HG03139 (cell line): ENCODE data around the gene PCP4L1.

Experiments
- ATAC-seq: cut with Tn5 transposase; IDR thresholded peaks from one replicate; pipeline ENCODE4 v1.9.1; 2021; ENCODE audit not compliant: unreplicated experiment

PCP4L1 gene

DNA sequence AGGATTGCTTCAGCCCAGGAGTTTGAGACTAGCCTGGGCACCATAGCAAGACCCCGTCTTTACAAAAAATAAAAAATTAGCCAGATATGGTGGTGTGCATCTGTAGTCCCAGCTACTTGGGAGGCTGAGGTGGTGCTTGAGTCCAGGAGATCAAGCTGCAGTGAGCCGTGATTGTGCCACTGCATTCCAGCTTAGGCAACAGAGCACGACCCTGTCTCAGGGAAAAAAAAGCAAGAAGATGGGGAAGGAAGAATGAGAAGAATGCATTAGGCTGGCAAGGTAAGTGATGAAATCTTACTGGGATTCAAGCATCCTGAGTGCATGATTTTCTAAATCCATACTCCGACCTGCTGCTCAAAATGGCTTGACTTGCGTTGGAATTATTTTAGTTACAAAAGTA, 6.8 kb downstream of the PCP4L1 start:
- no peak for ATAC-seq

DNA sequence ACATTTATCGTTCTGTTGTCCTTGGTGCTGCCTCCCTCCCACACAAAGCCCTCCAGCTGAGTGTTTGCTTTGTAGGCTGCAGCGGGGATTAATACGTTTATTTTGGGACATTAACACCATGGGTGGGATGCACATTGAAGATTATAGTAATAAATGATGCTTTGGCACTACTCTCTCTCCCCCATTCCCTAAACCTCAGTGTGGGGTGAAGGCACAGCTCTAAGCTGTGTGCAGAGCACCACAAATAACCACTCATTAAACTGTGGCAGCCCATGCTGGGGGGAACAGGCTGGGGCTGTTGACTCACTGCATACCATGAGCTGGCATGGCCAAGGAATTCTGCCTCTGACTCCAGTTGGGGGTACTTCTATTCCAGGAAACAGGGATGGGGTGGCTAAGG, 7.7 kb downstream of the PCP4L1 start:
- no peak for ATAC-seq

GRCh38 chr1:161266836-161267235, 8.3 kb downstream of the PCP4L1 start:
- no peak for ATAC-seq

- ATAC-seq, result no peak
These were observed 8.8 kb downstream of the PCP4L1 start for GRCh38 chr1:161267321-161267720.

GRCh38 chr1:161273402-161273801, 14.9 kb downstream of the PCP4L1 start:
- no peak for ATAC-seq

- ATAC-seq, result no peak
These were observed 16.3 kb downstream of the PCP4L1 start for GRCh38 chr1:161274874-161275273.

DNA sequence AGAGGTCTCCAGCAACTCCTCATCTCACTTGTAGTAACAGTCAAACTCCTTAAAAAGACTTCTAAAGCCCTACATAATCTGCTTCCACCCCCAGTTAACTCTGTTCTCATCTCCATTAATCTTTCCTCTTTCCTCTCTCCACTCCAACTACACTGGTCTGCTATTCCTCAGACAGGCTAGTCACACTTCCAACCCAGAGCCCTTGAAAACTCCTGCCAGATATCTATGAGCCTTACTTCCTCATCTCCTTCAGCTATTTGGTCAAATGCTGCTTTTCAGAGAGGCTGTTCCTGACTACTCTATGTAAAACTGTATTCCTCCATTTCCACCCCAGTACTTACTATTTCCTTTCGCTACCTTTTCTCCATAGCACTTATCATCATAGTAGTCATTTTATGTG, 24.4 kb downstream of the PCP4L1 start:
- ATAC-seq, result no peak

- no peak for ATAC-seq
These were observed 26.6 kb downstream of the PCP4L1 start for GRCh38 chr1:161285113-161285512.

GRCh38 chr1:161285521-161285920, 27.0 kb downstream of the PCP4L1 start:
- ATAC-seq, result no peak

- no peak for ATAC-seq
These were observed 29.0 kb downstream of the PCP4L1 start for GRCh38 chr1:161287482-161288054.

- no peak for ATAC-seq
These were observed 32.2 kb downstream of the PCP4L1 start for GRCh38 chr1:161290779-161291178.

DNA sequence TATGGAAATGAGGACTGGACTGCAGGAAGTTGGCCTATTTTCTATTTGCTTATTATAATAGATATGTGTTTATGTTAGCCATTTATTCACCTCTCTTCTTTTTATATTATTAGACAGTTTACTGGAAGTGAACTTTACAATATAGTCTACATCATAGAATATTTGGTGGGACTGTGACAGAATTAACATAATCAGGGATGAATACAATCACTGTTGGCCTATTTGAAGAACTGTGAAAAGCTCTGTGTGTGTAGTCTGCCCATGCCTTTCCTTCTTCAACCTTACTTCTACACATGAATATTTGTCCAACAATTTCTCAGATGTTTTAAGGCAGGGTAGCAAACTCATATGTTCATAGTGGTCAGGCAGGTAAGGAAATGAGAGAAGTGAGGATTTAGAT, 38.9 kb downstream of the PCP4L1 start:
- no peak for ATAC-seq

DNA sequence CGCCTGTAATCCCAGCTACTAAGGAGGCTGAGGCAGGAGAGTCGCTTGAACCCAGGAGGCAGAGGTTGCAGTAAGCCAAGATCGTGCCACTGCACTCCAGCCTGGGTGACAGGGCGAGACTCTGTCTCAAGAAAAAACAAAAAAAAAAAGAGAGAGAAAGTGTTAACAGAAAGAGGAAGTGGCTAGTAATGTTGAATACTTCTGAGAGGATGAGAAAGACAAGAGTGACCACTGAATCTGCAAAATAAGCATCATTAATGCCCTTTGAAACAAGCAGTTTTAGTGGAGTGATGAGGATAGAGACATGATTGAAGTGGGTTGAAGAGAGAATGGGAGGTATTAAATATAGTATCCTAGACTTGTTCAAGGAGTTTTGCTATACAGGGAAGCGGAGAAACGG, 39.6 kb downstream of the PCP4L1 start:
- ATAC-seq, result no peak

DNA sequence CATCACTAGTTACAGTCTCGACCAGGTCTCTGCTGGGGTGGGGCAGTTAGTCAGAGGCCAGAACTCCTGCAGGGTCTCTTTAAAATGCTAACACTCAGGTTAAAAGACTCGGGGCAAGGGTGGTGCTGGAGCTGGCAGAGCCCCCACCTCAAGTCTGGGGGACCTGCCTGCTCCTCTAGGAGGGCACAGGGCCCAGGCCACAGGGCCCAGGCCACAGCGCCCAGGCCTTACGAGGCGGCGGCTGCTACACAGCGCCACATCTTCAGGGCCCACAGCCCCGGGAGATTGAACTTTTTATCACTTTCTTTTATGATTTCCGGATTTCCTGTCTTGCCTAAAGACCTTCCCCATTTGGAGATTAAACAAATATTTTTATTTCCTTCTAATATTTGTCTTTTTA, 40.8 kb downstream of the PCP4L1 start:
- ATAC-seq, result no peak

GRCh38 chr1:161300478-161300877, 41.9 kb downstream of the PCP4L1 start:
- ATAC-seq, result no peak

DNA sequence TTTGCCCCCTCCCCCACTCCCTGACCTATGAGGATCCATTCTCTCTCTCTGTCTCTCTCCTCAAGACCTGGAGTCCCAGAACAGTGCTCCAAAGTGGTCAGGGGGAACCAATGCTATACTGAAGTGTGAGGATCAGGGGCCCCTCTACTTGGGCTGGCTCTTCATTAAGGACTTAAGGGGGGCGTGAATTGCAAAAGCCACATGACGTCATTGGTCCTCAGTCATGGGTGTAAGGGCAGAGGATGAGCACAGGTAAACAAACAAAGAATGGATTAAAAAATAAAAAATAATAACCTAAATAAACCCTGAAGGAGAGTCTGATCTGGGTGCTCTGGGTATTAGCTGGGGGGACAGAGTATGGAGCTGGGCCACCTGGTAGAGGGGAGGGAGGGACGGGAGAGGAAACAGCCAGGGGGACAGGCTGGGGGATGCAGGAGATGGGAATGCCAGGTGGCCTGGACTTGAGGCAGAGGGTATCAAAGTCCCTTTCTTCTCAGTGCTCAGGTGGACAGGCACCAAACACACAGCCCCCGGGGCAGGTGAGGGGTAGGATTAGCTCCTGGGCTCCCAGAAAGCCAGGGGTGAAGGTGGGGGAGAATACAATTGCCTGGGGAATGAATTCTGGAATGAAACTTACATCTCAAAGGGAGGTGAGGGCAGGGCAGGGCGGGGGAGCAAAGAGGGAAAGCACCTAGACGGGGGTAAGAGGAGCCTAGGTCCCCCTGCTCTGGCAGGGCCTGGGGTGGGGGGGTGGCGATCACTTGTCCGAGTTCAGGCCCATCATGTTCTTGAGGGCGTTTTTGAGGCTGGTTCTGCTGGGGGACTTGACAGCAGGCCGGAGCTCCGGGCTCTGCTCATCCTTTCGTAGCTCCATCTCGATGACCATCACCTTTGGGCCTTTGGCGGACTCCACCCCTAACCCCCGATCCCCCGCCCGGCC, 46.7 kb downstream of the PCP4L1 start:
- ATAC-seq, result no peak

- peak; percentile 82 for ATAC-seq
These were observed 47.4 kb downstream of the PCP4L1 start for GRCh38 chr1:161305867-161306519.

- no peak for ATAC-seq
These were observed 48.8 kb downstream of the PCP4L1 start for GRCh38 chr1:161307230-161307768.

- ATAC-seq, result no peak
These were observed 49.5 kb downstream of the PCP4L1 start for GRCh38 chr1:161307892-161308638.

- ATAC-seq, result no peak
These were observed 51.3 kb downstream of the PCP4L1 start, which contains the start of gene MPZ for GRCh38 chr1:161309868-161310267. Gene MPZ (minus strand): TSS chr1:161309968. CDS start chr1:161309905, 63 bp downstream.
